Epithelial cell of proximal tubule (primary cell): ENCODE data around the gene MYADML2. TPM values are rescaled to one million over a fixed set of nuclear protein-coding genes. Genes with fewer than 3 reads are reported as not detected.

Experiments used
- DNase-seq: peaks from one replicate; pipeline ENCODE4 v3.0.0-alpha.2; 2011; ENCODE audit warnings: low read depth
- H3K4me3 ChIP-seq: 2 replicates; pipeline ENCODE4 v1.5.1; 2011; ENCODE audit warnings: low read depth, mild to moderate bottlenecking, low read length
- CTCF ChIP-seq: conservative IDR thresholded peaks from 2 replicates; pipeline ENCODE4 v1.5.1; 2012; ENCODE audit warnings: low read depth, mild to moderate bottlenecking, low read length
- total RNA-seq: library from RNA; depleted of rRNA; stranded (reverse); fragments of >200 nt; gene quantifications from 2 replicates; pipeline ENCODE4 v1.2.3, GENCODE V29; 2015

MYADML2 gene
- total RNA-seq, 1 donor from 2014 or later: not detected

DNA sequence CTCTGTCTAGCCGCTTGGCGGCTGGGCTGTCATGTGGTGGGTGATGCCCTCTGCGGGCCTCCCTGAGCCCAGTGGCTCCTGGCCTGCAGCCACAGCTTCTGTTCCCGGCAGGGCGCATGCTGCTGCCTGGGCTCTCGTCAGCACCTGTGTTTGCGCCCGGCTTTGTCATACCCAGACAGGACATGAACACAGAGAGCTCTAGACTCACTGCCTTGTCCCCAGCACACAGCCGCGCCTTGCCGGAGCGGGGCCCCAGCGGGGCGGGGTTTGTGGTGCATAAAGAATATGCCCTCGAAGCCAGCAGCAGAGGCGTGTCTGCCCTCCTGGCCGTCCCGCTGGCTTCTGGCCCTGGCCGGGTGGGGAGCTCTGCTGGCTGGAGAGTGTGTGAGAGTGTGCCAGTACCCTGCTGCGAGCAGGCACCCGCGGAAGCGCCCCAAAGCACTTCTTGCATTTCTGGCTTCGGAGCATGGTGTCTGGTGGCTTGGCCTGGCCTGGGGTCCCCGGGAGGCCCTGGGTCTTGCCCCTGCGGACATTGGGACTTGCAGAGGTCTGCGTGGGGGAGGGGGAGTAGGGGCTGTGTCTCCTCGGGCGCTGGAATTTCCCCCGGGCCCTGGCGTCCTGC is 44.8 kb upstream of the MYADML2 start:
- peak overlapping the region; percentile 14 for H3K4me3 ChIP-seq
- no peak for DNase-seq
- TF ChIP-seq CTCF: no peak

- H3K4me3 ChIP-seq: no peak overlapping the region
- TF ChIP-seq CTCF: no peak
- no peak for DNase-seq
These were observed 44.0 kb upstream of the MYADML2 start for GRCh38 chr17:81990836-81991683.

GRCh38 chr17:81987161-81987770 is 40.2 kb upstream of the MYADML2 start:
- H3K4me3 ChIP-seq: no peak overlapping the region
- TF ChIP-seq CTCF: no peak
- DNase-seq: no peak

DNA sequence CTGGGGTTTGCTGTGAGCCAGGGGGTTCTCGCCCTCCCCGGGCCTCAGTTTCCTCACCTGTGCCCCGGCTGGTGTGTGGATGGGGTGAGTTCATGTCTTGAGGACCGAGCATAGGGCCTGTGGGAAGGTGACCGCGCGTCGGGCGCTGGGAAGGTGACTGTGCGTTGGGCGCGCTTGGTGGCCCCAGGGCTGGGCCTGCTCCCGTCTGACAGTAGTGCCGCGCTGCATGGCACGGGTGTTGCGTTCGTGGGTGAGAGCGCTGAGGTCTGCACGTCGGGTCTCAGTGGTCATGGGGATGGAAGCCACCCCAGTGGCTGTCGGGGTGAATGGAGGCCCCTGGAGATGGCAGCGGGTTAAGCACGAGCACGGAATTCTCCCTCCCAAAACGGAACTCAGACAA is 39.6 kb upstream of the MYADML2 start:
- no peak for DNase-seq
- no peak for TF ChIP-seq CTCF
- H3K4me3 ChIP-seq: no peak overlapping the region

- H3K4me3 ChIP-seq: no peak overlapping the region
- no peak for TF ChIP-seq CTCF
- no peak for DNase-seq
These were observed 37.9 kb upstream of the MYADML2 start for GRCh38 chr17:81984773-81985410.

- no peak for TF ChIP-seq CTCF
- no peak for DNase-seq
- no peak overlapping the region for H3K4me3 ChIP-seq
These were observed 36.8 kb upstream of the MYADML2 start for GRCh38 chr17:81983639-81984373.
